ENCODE data around the gene KAZN.

Gene KAZN

DNA sequence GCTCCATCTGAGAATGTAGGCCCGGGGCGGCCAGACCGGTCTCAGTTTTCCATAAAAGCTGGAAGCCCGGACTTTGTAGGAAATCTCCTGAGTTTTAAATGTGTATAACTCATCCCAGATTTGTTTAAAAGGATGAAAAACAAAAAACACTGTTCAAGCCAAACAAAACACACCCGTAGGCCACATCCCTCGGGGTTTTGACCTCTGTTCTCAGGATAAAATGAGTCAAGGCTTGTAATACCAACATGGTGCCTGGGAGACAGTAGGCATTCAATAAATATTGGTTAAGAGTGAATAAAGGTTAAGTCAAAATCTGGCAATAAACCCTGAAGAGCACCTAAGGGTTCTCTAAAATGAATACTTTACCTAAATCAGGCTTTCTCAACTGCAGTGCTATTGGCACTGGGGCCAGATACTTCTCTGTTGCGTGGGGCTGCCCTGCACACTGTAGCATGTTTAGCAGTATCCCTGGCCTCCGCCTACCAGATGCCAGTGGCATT, 55.0 kb downstream of the KAZN start:
- Histone ChIP-seq H3K27ac (ENCODE audit: low read depth in 2 of 2, low read length in 2 of 2) (no peak overlapping the region), H3K27me3 (ENCODE audit: control insufficient read depth in 2 of 2, insufficient read depth in 2 of 2, low read length in 2 of 2) (no peaks in the 10 kb centered on the region), H3K9me3 (ENCODE audit: control insufficient read depth in 2 of 2, low read length in 2 of 2) (no peaks in the 10 kb centered on the region), H3K36me3 (ENCODE audit: control insufficient read depth in 2 of 2, insufficient read depth in 2 of 2, low read length in 2 of 2) (no peaks in the 10 kb centered on the region), H3K9ac (ENCODE audit: low read depth in 1 of 2, low read length in 2 of 2) (no peak overlapping the region), H3K4me1 (ENCODE audit: control insufficient read depth in 2 of 2, insufficient read depth in 2 of 2, low read length in 2 of 2) (no peaks in the 10 kb centered on the region), H3K4me3 (ENCODE audit: low read length in 2 of 2) (no peak overlapping the region)

- Histone ChIP-seq H3K9me3 (ENCODE audit: control insufficient read depth in 2 of 2, low read length in 2 of 2) (no peaks in the 10 kb centered on the region), H3K36me3 (ENCODE audit: control insufficient read depth in 2 of 2, insufficient read depth in 2 of 2, low read length in 2 of 2) (no peaks in the 10 kb centered on the region), H3K4me1 (ENCODE audit: control insufficient read depth in 2 of 2, insufficient read depth in 2 of 2, low read length in 2 of 2) (no peaks in the 10 kb centered on the region), H3K4me3 (ENCODE audit: low read length in 2 of 2) (no peak overlapping the region), H3K27ac (ENCODE audit: low read depth in 2 of 2, low read length in 2 of 2) (no peak overlapping the region), H3K27me3 (ENCODE audit: control insufficient read depth in 2 of 2, insufficient read depth in 2 of 2, low read length in 2 of 2) (no peaks in the 10 kb centered on the region), H3K9ac (ENCODE audit: low read depth in 1 of 2, low read length in 2 of 2) (no peak overlapping the region)
Observed at GRCh38 chr1:14654554-14654953, 56.1 kb downstream of the KAZN start.

DNA sequence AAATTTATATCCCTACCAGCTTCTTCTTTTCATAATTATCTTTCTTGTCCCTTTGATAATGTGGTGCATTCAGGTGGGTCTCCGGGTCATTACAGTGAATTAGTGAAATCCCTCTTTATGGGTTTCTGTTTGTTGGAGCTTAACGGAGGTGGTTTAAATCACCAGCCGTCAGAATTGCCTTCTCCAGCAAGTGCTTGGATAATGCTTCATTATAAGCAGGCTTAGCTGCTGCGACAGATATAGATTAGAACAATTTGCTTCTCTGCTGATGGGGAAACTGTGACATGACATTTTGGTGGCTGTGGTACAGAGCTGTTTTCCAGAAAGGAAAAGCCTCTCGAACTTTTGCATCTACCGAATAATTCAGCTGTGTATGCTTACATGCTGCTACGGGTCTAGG, 56.9 kb downstream of the KAZN start:
- H3K27ac ChIP-seq (ENCODE audit: low read depth in 2 of 2, low read length in 2 of 2) = no peak overlapping the region
- H3K27me3 ChIP-seq (ENCODE audit: control insufficient read depth in 2 of 2, insufficient read depth in 2 of 2, low read length in 2 of 2) = no peaks in the 10 kb centered on the region
- H3K36me3 ChIP-seq (ENCODE audit: control insufficient read depth in 2 of 2, insufficient read depth in 2 of 2, low read length in 2 of 2) = no peaks in the 10 kb centered on the region
- no peak overlapping the region for H3K4me3 ChIP-seq (ENCODE audit: low read length in 2 of 2)
- no peaks in the 10 kb centered on the region for H3K9me3 ChIP-seq (ENCODE audit: control insufficient read depth in 2 of 2, low read length in 2 of 2)
- H3K9ac ChIP-seq (ENCODE audit: low read depth in 1 of 2, low read length in 2 of 2) = no peak overlapping the region
- H3K4me1 ChIP-seq (ENCODE audit: control insufficient read depth in 2 of 2, insufficient read depth in 2 of 2, low read length in 2 of 2) = no peaks in the 10 kb centered on the region

DNA sequence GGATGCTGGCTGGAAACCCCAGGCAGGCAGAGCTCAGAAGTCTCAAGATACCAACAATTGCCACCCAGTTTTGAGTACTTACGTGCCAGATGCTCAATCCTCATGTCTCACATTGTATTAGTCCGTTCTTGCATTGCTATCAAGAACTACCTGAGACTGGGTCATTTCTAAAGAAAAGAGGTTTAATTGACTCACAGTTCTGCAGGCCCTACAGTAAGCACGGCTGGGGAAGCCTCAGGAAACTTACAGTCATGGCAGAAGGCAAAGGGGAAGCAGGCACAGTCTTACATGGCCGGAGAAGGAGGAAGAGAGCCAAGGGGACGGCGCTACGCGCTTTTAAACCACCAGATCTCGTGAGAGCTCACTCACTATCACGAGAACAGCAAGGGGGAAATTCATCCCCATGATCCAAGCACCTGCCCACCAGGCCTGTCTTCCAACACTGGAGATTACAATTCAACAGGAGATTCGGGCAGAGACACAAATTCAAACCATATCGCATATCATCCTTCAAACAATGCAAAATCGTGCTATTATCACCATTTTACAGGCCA, 58.0 kb downstream of the KAZN start:
- no peaks in the 10 kb centered on the region for H3K36me3 ChIP-seq (ENCODE audit: control insufficient read depth in 2 of 2, insufficient read depth in 2 of 2, low read length in 2 of 2)
- no peak overlapping the region for H3K9ac ChIP-seq (ENCODE audit: low read depth in 1 of 2, low read length in 2 of 2)
- no peak overlapping the region for H3K27ac ChIP-seq (ENCODE audit: low read depth in 2 of 2, low read length in 2 of 2)
- H3K4me1 ChIP-seq (ENCODE audit: control insufficient read depth in 2 of 2, insufficient read depth in 2 of 2, low read length in 2 of 2) = no peaks in the 10 kb centered on the region
- no peak overlapping the region for H3K4me3 ChIP-seq (ENCODE audit: low read length in 2 of 2)
- H3K27me3 ChIP-seq (ENCODE audit: control insufficient read depth in 2 of 2, insufficient read depth in 2 of 2, low read length in 2 of 2) = no peaks in the 10 kb centered on the region
- no peaks in the 10 kb centered on the region for H3K9me3 ChIP-seq (ENCODE audit: control insufficient read depth in 2 of 2, low read length in 2 of 2)

GRCh38 chr1:14658642-14659041, 60.2 kb downstream of the KAZN start:
- Histone ChIP-seq H3K36me3 (ENCODE audit: control insufficient read depth in 2 of 2, insufficient read depth in 2 of 2, low read length in 2 of 2) (no peaks in the 10 kb centered on the region), H3K27ac (ENCODE audit: low read depth in 2 of 2, low read length in 2 of 2) (no peak overlapping the region), H3K9me3 (ENCODE audit: control insufficient read depth in 2 of 2, low read length in 2 of 2) (no peaks in the 10 kb centered on the region), H3K9ac (ENCODE audit: low read depth in 1 of 2, low read length in 2 of 2) (no peak overlapping the region), H3K4me3 (ENCODE audit: low read length in 2 of 2) (no peak overlapping the region), H3K4me1 (ENCODE audit: control insufficient read depth in 2 of 2, insufficient read depth in 2 of 2, low read length in 2 of 2) (no peaks in the 10 kb centered on the region), H3K27me3 (ENCODE audit: control insufficient read depth in 2 of 2, insufficient read depth in 2 of 2, low read length in 2 of 2) (no peaks in the 10 kb centered on the region)

DNA sequence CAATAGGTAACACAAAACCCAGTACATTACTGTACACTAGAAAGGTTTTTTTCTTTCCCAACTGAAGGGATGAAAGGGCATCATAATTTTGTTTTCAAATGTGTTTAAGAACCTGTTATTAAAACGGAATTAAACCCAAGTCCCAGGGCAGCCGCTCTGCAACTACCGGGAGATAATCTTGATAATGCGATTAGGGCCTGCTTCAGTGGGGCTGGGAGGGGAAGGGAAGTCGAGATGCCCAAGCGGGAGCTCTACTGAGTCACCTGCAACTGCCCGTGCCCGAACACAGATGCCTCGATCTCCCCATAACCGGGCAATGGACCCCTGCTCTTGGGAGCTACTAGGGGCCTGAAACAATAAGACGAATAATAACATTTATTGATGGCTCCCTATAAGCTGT, 61.4 kb downstream of the KAZN start:
- H3K4me3 ChIP-seq (ENCODE audit: low read length in 2 of 2) = no peak overlapping the region
- no peaks in the 10 kb centered on the region for H3K9me3 ChIP-seq (ENCODE audit: control insufficient read depth in 2 of 2, low read length in 2 of 2)
- no peak overlapping the region for H3K27ac ChIP-seq (ENCODE audit: low read depth in 2 of 2, low read length in 2 of 2)
- H3K27me3 ChIP-seq (ENCODE audit: control insufficient read depth in 2 of 2, insufficient read depth in 2 of 2, low read length in 2 of 2) = no peaks in the 10 kb centered on the region
- H3K4me1 ChIP-seq (ENCODE audit: control insufficient read depth in 2 of 2, insufficient read depth in 2 of 2, low read length in 2 of 2) = no peaks in the 10 kb centered on the region
- no peak overlapping the region for H3K9ac ChIP-seq (ENCODE audit: low read depth in 1 of 2, low read length in 2 of 2)
- no peaks in the 10 kb centered on the region for H3K36me3 ChIP-seq (ENCODE audit: control insufficient read depth in 2 of 2, insufficient read depth in 2 of 2, low read length in 2 of 2)

- no peaks in the 10 kb centered on the region for H3K9me3 ChIP-seq (ENCODE audit: control insufficient read depth in 2 of 2, low read length in 2 of 2)
- no peak overlapping the region for H3K27ac ChIP-seq (ENCODE audit: low read depth in 2 of 2, low read length in 2 of 2)
- H3K27me3 ChIP-seq (ENCODE audit: control insufficient read depth in 2 of 2, insufficient read depth in 2 of 2, low read length in 2 of 2) = no peaks in the 10 kb centered on the region
- H3K4me3 ChIP-seq (ENCODE audit: low read length in 2 of 2) = no peak overlapping the region
- no peaks in the 10 kb centered on the region for H3K36me3 ChIP-seq (ENCODE audit: control insufficient read depth in 2 of 2, insufficient read depth in 2 of 2, low read length in 2 of 2)
- no peak overlapping the region for H3K9ac ChIP-seq (ENCODE audit: low read depth in 1 of 2, low read length in 2 of 2)
- H3K4me1 ChIP-seq (ENCODE audit: control insufficient read depth in 2 of 2, insufficient read depth in 2 of 2, low read length in 2 of 2) = no peaks in the 10 kb centered on the region
Observed at GRCh38 chr1:14660801-14661200, 62.3 kb downstream of the KAZN start.

GRCh38 chr1:14661222-14661621, 62.7 kb downstream of the KAZN start:
- no peak overlapping the region for H3K27ac ChIP-seq (ENCODE audit: low read depth in 2 of 2, low read length in 2 of 2)
- no peaks in the 10 kb centered on the region for H3K9me3 ChIP-seq (ENCODE audit: control insufficient read depth in 2 of 2, low read length in 2 of 2)
- no peaks in the 10 kb centered on the region for H3K27me3 ChIP-seq (ENCODE audit: control insufficient read depth in 2 of 2, insufficient read depth in 2 of 2, low read length in 2 of 2)

GRCh38 chr1:14662116-14662515, 63.6 kb downstream of the KAZN start:
- no peaks in the 10 kb centered on the region for H3K9me3 ChIP-seq (ENCODE audit: control insufficient read depth in 2 of 2, low read length in 2 of 2)
- H3K36me3 ChIP-seq (ENCODE audit: control insufficient read depth in 2 of 2, insufficient read depth in 2 of 2, low read length in 2 of 2) = no peaks in the 10 kb centered on the region
- H3K4me1 ChIP-seq (ENCODE audit: control insufficient read depth in 2 of 2, insufficient read depth in 2 of 2, low read length in 2 of 2) = no peaks in the 10 kb centered on the region
- no peak overlapping the region for H3K27ac ChIP-seq (ENCODE audit: low read depth in 2 of 2, low read length in 2 of 2)
- H3K27me3 ChIP-seq (ENCODE audit: control insufficient read depth in 2 of 2, insufficient read depth in 2 of 2, low read length in 2 of 2) = peaks cover 0 to under 1% of the 10 kb centered on the region in 2 donors
- H3K4me3 ChIP-seq (ENCODE audit: low read length in 2 of 2) = no peak overlapping the region
- H3K9ac ChIP-seq (ENCODE audit: low read depth in 1 of 2, low read length in 2 of 2) = no peak overlapping the region

More at GRCh38 chr1:14661222-14661621, 62.7 kb downstream of the KAZN start:
- H3K4me3 ChIP-seq (ENCODE audit: low read length in 2 of 2) = no peak overlapping the region
- no peak overlapping the region for H3K9ac ChIP-seq (ENCODE audit: low read depth in 1 of 2, low read length in 2 of 2)
- no peaks in the 10 kb centered on the region for H3K36me3 ChIP-seq (ENCODE audit: control insufficient read depth in 2 of 2, insufficient read depth in 2 of 2, low read length in 2 of 2)
- no peaks in the 10 kb centered on the region for H3K4me1 ChIP-seq (ENCODE audit: control insufficient read depth in 2 of 2, insufficient read depth in 2 of 2, low read length in 2 of 2)

DNA sequence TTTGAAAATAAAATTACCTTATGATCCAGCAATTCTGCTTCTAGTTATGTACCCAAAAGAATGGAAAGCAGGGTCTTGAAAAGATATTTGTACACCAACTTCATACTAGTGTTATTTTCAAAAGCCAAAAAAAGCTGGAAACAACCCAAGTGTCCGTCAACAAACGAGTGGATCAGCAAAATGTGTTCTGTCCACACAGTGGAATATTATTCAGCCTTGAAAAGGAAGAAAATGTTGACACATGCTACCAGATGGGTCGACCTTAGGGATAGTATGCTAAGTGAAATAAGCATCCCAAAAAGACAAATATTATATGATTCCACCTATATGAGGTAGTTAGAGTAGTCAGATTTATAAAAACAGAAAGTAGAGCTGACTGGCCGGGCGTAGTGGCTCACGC, 65.3 kb downstream of the KAZN start:
- no peaks in the 10 kb centered on the region for H3K36me3 ChIP-seq (ENCODE audit: control insufficient read depth in 2 of 2, insufficient read depth in 2 of 2, low read length in 2 of 2)
- no peak overlapping the region for H3K9ac ChIP-seq (ENCODE audit: low read depth in 1 of 2, low read length in 2 of 2)
- no peak overlapping the region for H3K4me3 ChIP-seq (ENCODE audit: low read length in 2 of 2)
- H3K9me3 ChIP-seq (ENCODE audit: control insufficient read depth in 2 of 2, low read length in 2 of 2) = no peaks in the 10 kb centered on the region
- peaks cover 0 to 2% of the 10 kb centered on the region in 2 donors for H3K27me3 ChIP-seq (ENCODE audit: control insufficient read depth in 2 of 2, insufficient read depth in 2 of 2, low read length in 2 of 2)
- no peak overlapping the region for H3K27ac ChIP-seq (ENCODE audit: low read depth in 2 of 2, low read length in 2 of 2)
- no peaks in the 10 kb centered on the region for H3K4me1 ChIP-seq (ENCODE audit: control insufficient read depth in 2 of 2, insufficient read depth in 2 of 2, low read length in 2 of 2)

- H3K9ac ChIP-seq (ENCODE audit: low read depth in 1 of 2, low read length in 2 of 2) = no peak overlapping the region
- H3K9me3 ChIP-seq (ENCODE audit: control insufficient read depth in 2 of 2, low read length in 2 of 2) = no peaks in the 10 kb centered on the region
- H3K27ac ChIP-seq (ENCODE audit: low read depth in 2 of 2, low read length in 2 of 2) = no peak overlapping the region
- peaks cover 0 to 2% of the 10 kb centered on the region in 2 donors for H3K27me3 ChIP-seq (ENCODE audit: control insufficient read depth in 2 of 2, insufficient read depth in 2 of 2, low read length in 2 of 2)
- H3K4me3 ChIP-seq (ENCODE audit: low read length in 2 of 2) = no peak overlapping the region
- no peaks in the 10 kb centered on the region for H3K36me3 ChIP-seq (ENCODE audit: control insufficient read depth in 2 of 2, insufficient read depth in 2 of 2, low read length in 2 of 2)
- H3K4me1 ChIP-seq (ENCODE audit: control insufficient read depth in 2 of 2, insufficient read depth in 2 of 2, low read length in 2 of 2) = no peaks in the 10 kb centered on the region
Observed at GRCh38 chr1:14666373-14666772, 67.9 kb downstream of the KAZN start.
